ENCODE data around the gene POTEJ.
"Not testable (repeated sequence)": the region's sequence is repeated elsewhere in the genome, so short reads cannot be mapped to it uniquely, and the experiment has no call there.

GRCh38 chr2:130609002-130609920 lies 2.0 kb upstream of the POTEJ start:
- not testable (repeated sequence) for TF ChIP-seq ZBTB33 (IDR thresholded peaks at IDR 0.05); CTCF (IDR thresholded peaks at IDR 0.05; ENCODE audit: low read depth, low read length, missing input control); GABPA (IDR thresholded peaks at IDR 0.05 in 1 of 2, conservative IDR thresholded peaks at IDR 0.05 in 1 of 2); TAF1 (conservative IDR thresholded peaks at IDR 0.05); JUND (IDR thresholded peaks at IDR 0.05)

All from liver (tissue), 3 donors.